A549 treated with Mapracorat at 1 μM for 4 hours (cell line): ENCODE data around the gene CCL8. TPM values are rescaled to one million over a fixed set of nuclear protein-coding genes. Genes with fewer than 3 reads are reported as not detected.

Source experiments
- total RNA-seq: library from RNA; stranded (reverse); fragments of 200-300 nt; extraction: Qiagen RNA extraction; gene quantifications from 5 replicates; pipeline ENCODE4 v1.2.3, GENCODE V29; 2022

Gene CCL8
- not detected in 5 replicates for total RNA-seq

DNA sequence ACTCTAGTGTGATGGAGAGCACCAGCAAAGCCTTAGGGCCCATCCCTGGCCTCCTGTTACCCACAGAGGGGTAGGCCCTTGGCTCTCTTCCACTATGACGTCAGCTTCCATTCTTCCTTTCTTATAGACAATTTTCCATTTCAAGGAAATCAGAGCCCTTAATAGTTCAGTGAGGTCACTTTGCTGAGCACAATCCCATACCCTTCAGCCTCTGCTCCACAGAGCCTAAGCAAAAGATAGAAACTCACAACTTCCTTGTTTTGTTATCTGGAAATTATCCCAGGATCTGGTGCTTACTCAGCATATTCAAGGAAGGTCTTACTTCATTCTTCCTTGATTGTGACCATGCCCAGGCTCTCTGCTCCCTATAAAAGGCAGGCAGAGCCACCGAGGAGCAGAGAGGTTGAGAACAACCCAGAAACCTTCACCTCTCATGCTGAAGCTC is at the start of gene CCL8:
Gene CCL8, plus strand, starts transcription at position 397 of the 445 bp plus-strand sequence. CDS start 67 bp downstream, outside the sequence.

DNA sequence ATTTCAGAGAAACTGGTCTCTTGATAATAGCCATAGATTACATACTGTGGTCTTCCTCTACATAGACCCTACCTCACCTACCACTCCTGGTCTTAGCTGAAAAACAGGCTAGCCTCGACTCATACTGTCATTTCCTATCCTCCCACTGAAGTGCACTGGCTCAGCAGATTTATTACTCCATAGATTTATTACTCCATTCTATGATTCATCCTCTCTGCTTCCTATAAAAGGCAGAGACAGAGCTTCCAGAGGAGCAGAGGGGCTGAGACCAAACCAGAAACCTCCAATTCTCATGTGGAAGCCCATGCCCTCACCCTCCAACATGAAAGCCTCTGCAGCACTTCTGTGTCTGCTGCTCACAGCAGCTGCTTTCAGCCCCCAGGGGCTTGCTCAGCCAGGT is 49.3 kb upstream of the CCL8 start, which contains the start of gene CCL7:
Gene CCL7, plus strand, starts transcription at position 253 of the 400 bp plus-strand sequence. Its CDS starts 70 bp downstream, at position 323.

GRCh38 chr17:34285286-34285792 is 33.9 kb upstream of the CCL8 start, which contains the start of gene CCL11:
TSS of gene CCL11 (plus strand) at chr17:34285742. CDS start at chr17:34285809, 67 bp downstream.

DNA sequence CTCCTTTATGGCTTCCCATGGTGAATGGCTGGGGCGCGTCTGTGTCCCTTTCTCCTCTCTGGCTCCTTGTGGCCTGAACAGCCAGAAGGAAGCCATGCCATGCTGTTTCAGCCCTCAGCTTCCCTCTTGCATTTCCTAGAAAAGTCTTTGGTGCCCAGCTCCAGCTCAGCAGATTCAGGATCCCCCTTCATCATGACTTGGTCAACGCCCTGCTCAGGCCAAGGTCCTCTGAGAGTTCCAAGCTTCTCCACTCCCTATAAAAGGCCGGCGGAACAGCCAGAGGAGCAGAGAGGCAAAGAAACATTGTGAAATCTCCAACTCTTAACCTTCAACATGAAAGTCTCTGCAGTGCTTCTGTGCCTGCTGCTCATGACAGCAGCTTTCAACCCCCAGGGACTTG is 37.0 kb downstream of the CCL8 start, which contains the start of gene CCL13:
Gene CCL13, plus strand, starts transcription at position 287 of the 400 bp plus-strand sequence. Its CDS starts 47 bp downstream, at position 334.

DNA sequence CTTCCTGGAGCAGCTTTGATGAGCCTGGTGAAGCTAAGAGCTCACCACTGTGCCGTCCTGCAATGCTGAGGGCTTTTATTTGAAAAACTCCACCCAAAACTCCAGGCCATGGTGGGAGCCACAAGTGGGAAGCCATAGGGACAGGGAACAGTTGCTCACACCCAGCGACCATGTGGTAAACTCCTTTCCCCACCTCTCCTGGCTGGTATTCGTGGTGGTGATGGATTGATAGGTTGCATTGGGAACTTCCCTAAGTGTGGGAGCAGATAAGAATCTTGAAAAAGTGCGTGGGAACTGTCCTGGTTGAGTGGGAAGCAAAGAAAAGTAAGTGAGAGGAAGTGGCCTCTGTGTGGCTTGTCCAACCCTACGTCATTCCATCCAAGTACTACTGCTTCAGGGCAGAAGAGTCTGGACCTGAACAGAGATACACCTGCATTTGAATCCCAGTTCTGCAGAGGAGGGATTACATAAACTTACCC is 44.0 kb downstream of the CCL8 start, which contains the start of gene CCL1:
Gene CCL1, minus strand, starts transcription at position 51 of the 479 bp plus-strand sequence. CDS start 72 bp downstream, outside the sequence.

Other genes starting within 250 kb of the CCL8 start
- 8.8 to 14.1 TPM (median 10.2 TPM) in 5 replicates for gene CCL2, start 64.2 kb upstream of the CCL8 start, total RNA-seq
- 0.34 to 0.38 TPM in 2 of 5 replicates, not detected in the others for gene CCL7, start 49.2 kb upstream of the CCL8 start, total RNA-seq
- gene CCL11, start 33.7 kb upstream of the CCL8 start, total RNA-seq, result not detected in 5 replicates
- not detected in 5 replicates for gene CCL13, start 37.0 kb downstream of the CCL8 start, total RNA-seq
- gene CCL1, start 43.8 kb downstream of the CCL8 start, total RNA-seq, result not detected in 5 replicates